GM18505 (cell line): ENCODE data around the gene RAC3.

ENCODE experiments used
- ATAC-seq: cut with Tn5 transposase; IDR thresholded peaks from one replicate; pipeline ENCODE4 v1.9.1; 2021; ENCODE audit not compliant: unreplicated experiment
- POLR2A ChIP-seq: IDR thresholded peaks from 4 replicates; pipeline ENCODE4 v1.6.1; 2011; ENCODE audit warnings: borderline replicate concordance; ENCODE audit not compliant: insufficient read depth, insufficient read length; ENCODE audit errors: extremely low read depth

Gene RAC3

GRCh38 chr17:81994593-81995462 lies 36.6 kb upstream of the RAC3 start:
- TF ChIP-seq POLR2A, result no peak
- no peak for ATAC-seq

- TF ChIP-seq POLR2A, result no peak
- ATAC-seq, result no peak
Measured at GRCh38 chr17:81995463-81996231, 35.8 kb upstream of the RAC3 start.

- no peak for ATAC-seq
- TF ChIP-seq POLR2A, result no peak
Measured at GRCh38 chr17:81996232-81996756, 35.2 kb upstream of the RAC3 start.

GRCh38 chr17:81996757-81997441 lies 34.6 kb upstream of the RAC3 start:
- no peak for ATAC-seq
- TF ChIP-seq POLR2A, result no peak

GRCh38 chr17:81998212-81998611 lies 33.3 kb upstream of the RAC3 start:
- TF ChIP-seq POLR2A, result no peak
- no peak for ATAC-seq

GRCh38 chr17:81998691-81999438 lies 32.6 kb upstream of the RAC3 start:
- no peak for ATAC-seq
- TF ChIP-seq POLR2A, result no peak

- ATAC-seq, result no peak
- TF ChIP-seq POLR2A, result no peak
Measured at GRCh38 chr17:81999587-81999975, 31.9 kb upstream of the RAC3 start.

GRCh38 chr17:81999976-82000802 lies 31.3 kb upstream of the RAC3 start:
- no peak for ATAC-seq
- TF ChIP-seq POLR2A, result no peak

- no peak for ATAC-seq
- TF ChIP-seq POLR2A, result no peak
Measured at GRCh38 chr17:82000803-82001570, 30.5 kb upstream of the RAC3 start.

GRCh38 chr17:82001571-82002056 lies 29.9 kb upstream of the RAC3 start:
- no peak for TF ChIP-seq POLR2A
- ATAC-seq, result no peak
